Osteocyte (in vitro differentiated cells): ENCODE results near the gene CBR1. TPM values are rescaled to one million over a fixed set of nuclear protein-coding genes. Genes with fewer than 3 reads are reported as not detected.

Experiments used
- DNase-seq: peaks from one replicate; pipeline ENCODE4 v3.0.0; 2021; ENCODE audit warnings: mixed read lengths; ENCODE audit not compliant: unreplicated experiment; ENCODE audit errors: extremely low spot score
- H3K27ac Mint-ChIP-seq: one replicate; pipeline ENCODE4 v1.8.0; 2021; ENCODE audit warnings: mild to moderate bottlenecking, mixed read lengths; ENCODE audit not compliant: unreplicated experiment
- H3K27me3 Mint-ChIP-seq: one replicate; pipeline ENCODE4 v1.8.0; 2021; ENCODE audit warnings: mixed read lengths; ENCODE audit not compliant: unreplicated experiment
- H3K36me3 Mint-ChIP-seq: one replicate; pipeline ENCODE4 v1.8.0; 2021; ENCODE audit warnings: mixed read lengths; ENCODE audit not compliant: unreplicated experiment
- H3K4me1 Mint-ChIP-seq: one replicate; pipeline ENCODE4 v1.8.0; 2021; ENCODE audit warnings: mixed read lengths; ENCODE audit not compliant: unreplicated experiment
- H3K4me3 Mint-ChIP-seq: one replicate; pipeline ENCODE4 v1.8.0; 2021; ENCODE audit warnings: mild to moderate bottlenecking, moderate library complexity, mixed read lengths; ENCODE audit not compliant: unreplicated experiment
- H3K9me3 Mint-ChIP-seq: one replicate; pipeline ENCODE4 v1.8.0; 2021; ENCODE audit warnings: mixed read lengths; ENCODE audit not compliant: unreplicated experiment
- total RNA-seq: library from RNA; stranded (reverse); gene quantifications from 2 replicates; pipeline ENCODE4 v1.2.1, GENCODE V29; 2021
- TF ChIP-seq, protein P1 (sequence below): fragments of 200-600 bp; sonication (generic); IDR thresholded peaks from 2 replicates; pipeline ENCODE4 v1.5.0; 2021; ENCODE audit warnings: antibody characterized with exemption, mild to moderate bottlenecking, moderate library complexity

Gene CBR1
- total RNA-seq, 1 donor from 2014 or later, result 17.2 TPM

DNA sequence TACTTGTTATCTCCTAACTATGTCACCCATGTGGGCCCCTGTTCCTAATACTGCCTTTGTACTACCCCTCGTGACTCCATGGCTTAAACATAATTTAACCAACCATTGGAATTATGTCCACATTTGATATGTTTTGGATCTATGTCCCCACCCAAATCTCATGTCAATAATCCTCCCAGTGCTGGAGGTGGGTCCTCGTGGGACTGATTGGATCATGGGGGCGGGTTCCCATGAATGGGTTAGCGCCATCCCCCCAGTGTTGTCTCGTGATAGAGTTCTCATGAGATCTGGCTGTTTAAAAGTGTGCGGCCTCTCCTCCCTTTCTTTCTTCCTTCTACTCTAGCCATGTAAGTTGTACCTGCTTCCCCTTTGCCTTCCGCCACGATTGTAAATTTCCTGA lies 9.8 kb downstream of the CBR1 start:
- Mint-ChIP-seq H3K4me3 (no peak overlapping the region), H3K9me3 (peaks cover 3% of the 10 kb centered on the region), H3K27ac (no peak overlapping the region), H3K36me3 (no peaks in the 10 kb centered on the region), H3K27me3 (peaks cover 17% of the 10 kb centered on the region), H3K4me1 (no peaks in the 10 kb centered on the region)
- DNase-seq, result no peak
- TF ChIP-seq, protein P1, sequence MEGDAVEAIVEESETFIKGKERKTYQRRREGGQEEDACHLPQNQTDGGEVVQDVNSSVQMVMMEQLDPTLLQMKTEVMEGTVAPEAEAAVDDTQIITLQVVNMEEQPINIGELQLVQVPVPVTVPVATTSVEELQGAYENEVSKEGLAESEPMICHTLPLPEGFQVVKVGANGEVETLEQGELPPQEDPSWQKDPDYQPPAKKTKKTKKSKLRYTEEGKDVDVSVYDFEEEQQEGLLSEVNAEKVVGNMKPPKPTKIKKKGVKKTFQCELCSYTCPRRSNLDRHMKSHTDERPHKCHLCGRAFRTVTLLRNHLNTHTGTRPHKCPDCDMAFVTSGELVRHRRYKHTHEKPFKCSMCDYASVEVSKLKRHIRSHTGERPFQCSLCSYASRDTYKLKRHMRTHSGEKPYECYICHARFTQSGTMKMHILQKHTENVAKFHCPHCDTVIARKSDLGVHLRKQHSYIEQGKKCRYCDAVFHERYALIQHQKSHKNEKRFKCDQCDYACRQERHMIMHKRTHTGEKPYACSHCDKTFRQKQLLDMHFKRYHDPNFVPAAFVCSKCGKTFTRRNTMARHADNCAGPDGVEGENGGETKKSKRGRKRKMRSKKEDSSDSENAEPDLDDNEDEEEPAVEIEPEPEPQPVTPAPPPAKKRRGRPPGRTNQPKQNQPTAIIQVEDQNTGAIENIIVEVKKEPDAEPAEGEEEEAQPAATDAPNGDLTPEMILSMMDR, result no peak

DNA sequence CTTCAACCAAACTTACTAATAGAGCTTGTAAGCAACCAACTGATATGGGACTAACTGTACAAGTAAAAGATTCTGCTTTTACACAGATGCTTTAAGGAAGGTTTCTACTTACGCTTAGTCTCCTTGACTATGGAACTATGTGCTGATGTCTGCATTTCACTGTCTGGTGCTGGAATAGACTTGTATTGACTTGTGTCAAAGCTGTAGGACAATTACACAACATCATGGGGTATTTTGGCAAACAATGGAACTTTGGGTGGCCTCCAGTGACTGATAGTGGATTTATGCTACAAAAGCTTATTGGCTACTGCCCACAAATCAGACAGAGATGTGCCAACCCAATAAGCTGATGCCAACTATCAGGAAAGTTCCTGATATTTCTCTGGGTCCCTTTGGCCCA lies 10.6 kb downstream of the CBR1 start:
- Mint-ChIP-seq H3K4me3 (no peak overlapping the region), H3K4me1 (no peaks in the 10 kb centered on the region), H3K27me3 (peaks cover 17% of the 10 kb centered on the region), H3K36me3 (no peaks in the 10 kb centered on the region), H3K9me3 (peaks cover 3% of the 10 kb centered on the region), H3K27ac (no peak overlapping the region)
- TF ChIP-seq, protein P1, result no peak
- DNase-seq, result no peak

DNA sequence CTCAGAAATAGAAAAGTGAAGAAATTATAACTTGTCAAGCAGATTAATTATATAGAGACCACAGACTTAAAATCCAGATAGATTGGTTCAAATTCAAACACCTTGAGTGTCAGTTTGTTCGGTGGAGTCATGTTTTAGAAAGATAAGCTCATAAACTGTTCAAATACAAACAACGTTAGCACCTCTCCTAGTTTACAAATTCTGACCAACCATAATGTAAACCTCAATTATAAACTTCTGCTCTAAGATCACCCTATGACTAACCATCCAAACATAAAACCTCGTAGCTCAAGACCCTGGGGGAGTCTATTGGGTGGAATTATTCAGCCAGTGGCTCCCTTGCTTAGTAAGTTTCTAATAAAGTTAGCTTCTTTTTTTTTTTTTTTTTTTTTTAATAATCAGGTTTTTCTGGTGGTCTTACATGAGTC lies 12.4 kb downstream of the CBR1 start:
- H3K27me3 Mint-ChIP-seq, result peaks cover 7% of the 10 kb centered on the region
- H3K4me3 Mint-ChIP-seq, result no peak overlapping the region
- TF ChIP-seq, protein P1, result no peak
- H3K9me3 Mint-ChIP-seq, result peaks cover 3% of the 10 kb centered on the region
- no peak for DNase-seq
- no peak overlapping the region for H3K27ac Mint-ChIP-seq
- H3K36me3 Mint-ChIP-seq, result no peaks in the 10 kb centered on the region
- H3K4me1 Mint-ChIP-seq, result no peaks in the 10 kb centered on the region

DNA sequence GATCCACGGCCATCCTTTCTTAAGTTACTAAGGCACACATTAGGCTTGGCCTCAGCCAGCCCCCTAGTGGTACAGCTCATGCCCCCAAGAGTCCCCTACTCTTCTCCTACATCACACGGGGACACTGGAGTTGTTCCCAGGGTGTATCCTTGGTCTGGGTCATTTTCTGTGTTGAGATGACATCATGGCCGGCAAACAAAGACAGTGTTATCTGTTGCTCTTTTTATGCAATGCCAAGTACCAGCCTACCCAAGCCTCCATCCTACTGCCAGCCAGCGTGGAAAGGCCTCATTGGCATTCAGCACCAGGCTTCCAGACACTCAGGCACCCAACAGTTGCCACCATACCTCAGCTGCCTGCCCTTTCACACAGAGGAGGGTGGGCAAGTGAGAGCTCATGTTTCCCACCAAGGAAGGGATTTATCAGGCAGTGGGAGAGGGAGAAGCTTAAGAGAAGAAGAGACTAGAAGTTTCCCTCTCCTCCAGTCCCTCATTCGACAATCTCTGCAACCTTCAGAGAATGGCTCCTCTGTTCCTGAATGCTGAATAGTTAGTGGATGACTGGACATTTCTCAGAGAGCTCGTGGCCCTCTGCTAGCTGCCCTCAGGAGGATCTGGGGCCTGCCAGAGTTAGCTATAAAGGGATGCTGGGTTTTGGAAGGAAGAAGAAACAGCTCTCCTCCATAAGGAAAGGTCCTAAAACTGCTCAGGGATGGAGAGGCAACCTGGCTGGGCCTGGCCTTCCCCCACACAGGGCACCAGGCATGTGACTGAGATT lies 17.7 kb downstream of the CBR1 start:
- Mint-ChIP-seq H3K4me3 (no peak overlapping the region), H3K27ac (no peak overlapping the region), H3K36me3 (no peaks in the 10 kb centered on the region), H3K27me3 (no peaks in the 10 kb centered on the region), H3K4me1 (no peaks in the 10 kb centered on the region), H3K9me3 (no peaks in the 10 kb centered on the region)
- no peak for DNase-seq
- TF ChIP-seq, protein P1, result no peak

DNA sequence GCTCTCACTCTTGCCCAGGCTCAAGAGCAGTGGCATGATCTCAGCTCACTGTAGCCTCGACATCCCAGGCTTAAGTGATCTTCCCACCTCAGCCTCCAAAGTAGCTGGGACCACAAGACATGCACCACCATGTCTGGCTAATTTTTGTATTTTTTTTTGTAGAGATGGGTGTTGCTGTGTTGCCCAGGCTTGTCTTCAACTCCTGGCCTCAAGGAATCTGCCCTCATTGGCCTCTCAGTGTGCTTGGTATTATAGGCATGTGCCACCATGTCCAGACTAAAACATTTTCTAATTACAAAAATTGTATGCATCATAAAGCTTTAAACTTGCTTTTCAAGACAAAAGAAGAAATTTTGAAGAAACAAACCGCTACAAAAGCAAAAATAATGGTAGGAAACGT lies 20.1 kb downstream of the CBR1 start:
- Mint-ChIP-seq H3K27ac (no peak overlapping the region), H3K4me3 (no peak overlapping the region), H3K4me1 (no peaks in the 10 kb centered on the region), H3K9me3 (peaks cover 7% of the 10 kb centered on the region), H3K27me3 (no peaks in the 10 kb centered on the region), H3K36me3 (no peaks in the 10 kb centered on the region)
- no peak for DNase-seq
- TF ChIP-seq, protein P1, result no peak
